Measurements from ENCODE around the gene IFI27L2. TPM values are rescaled to one million over a fixed set of nuclear protein-coding genes. Genes with fewer than 3 reads are reported as not detected.
A peak's percentile ranks its signal among the peaks of the same experiment; 100 is the strongest.

IFI27L2 gene
- total RNA-seq, 4 donors from 2014 or later = 7.8 to 97.8 (median 23.1) TPM

DNA sequence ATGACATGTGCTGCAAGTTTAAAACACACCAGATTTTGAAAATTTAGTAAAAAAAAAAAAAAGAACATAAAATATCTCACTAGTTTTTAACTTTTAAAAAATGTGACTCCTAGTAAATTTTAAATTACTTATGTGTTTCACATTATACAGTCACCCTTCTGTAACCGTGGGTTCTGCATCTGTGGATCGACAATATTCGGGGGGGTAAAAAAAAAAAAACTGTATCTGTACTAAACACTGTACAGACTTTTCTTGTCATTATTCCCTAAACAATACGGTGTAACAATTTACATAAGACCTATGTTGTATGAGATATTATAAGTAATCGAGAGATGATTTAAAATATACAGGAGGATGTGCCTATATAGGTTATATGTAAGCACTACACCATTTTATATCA, 51.6 kb downstream of the IFI27L2 start:
- H3K4me3 ChIP-seq (replicated peaks in 1 of 3) = peak overlapping the region in 1 of 3 donors; percentile 2
- no peak overlapping the region for H3K27ac ChIP-seq
- peaks cover 31 to 38% of the 10 kb centered on the region in 2 donors for H3K4me1 ChIP-seq
- H3K36me3 ChIP-seq = no peaks in the 10 kb centered on the region
- TF ChIP-seq, protein P1, sequence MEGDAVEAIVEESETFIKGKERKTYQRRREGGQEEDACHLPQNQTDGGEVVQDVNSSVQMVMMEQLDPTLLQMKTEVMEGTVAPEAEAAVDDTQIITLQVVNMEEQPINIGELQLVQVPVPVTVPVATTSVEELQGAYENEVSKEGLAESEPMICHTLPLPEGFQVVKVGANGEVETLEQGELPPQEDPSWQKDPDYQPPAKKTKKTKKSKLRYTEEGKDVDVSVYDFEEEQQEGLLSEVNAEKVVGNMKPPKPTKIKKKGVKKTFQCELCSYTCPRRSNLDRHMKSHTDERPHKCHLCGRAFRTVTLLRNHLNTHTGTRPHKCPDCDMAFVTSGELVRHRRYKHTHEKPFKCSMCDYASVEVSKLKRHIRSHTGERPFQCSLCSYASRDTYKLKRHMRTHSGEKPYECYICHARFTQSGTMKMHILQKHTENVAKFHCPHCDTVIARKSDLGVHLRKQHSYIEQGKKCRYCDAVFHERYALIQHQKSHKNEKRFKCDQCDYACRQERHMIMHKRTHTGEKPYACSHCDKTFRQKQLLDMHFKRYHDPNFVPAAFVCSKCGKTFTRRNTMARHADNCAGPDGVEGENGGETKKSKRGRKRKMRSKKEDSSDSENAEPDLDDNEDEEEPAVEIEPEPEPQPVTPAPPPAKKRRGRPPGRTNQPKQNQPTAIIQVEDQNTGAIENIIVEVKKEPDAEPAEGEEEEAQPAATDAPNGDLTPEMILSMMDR (IDR thresholded peaks at IDR 0.05) = no peak
- no peak for TF ChIP-seq POLR2A (IDR thresholded peaks at IDR 0.05)
- H3K27me3 ChIP-seq = no peaks in the 10 kb centered on the region
- intact Hi-C loops (cut with DNase I) = no loop called here
- H3K9me3 ChIP-seq = no peaks in the 10 kb centered on the region
- WGBS, 2 donors = 87 to 89% methylated on average over 5 of the region's 5 CpGs
- no peak for DNase-seq

Other genes starting within 250 kb of the IFI27L2 start
- 1 to 10 TPM in 1 of 4 donors, under 1 TPM in 3; 0.40 to 3.6 (median 0.63) TPM for gene FAM181A, start 202.3 kb downstream of the IFI27L2 start, total RNA-seq
- gene ASB2, start 153.0 kb downstream of the IFI27L2 start, total RNA-seq = 1 to 10 TPM in 1 of 4 donors, under 1 TPM in 2, not detected in 1; 0.67 to 3.8 (median 0.79) TPM
- gene CCDC197, start 132.3 kb downstream of the IFI27L2 start, total RNA-seq = not detected
- 1 to 10 TPM in 1 of 4 donors, under 1 TPM in 2, not detected in 1; 0.45 to 1.2 (median 0.54) TPM for gene OTUB2, start 103.3 kb downstream of the IFI27L2 start, total RNA-seq
- gene DDX24, start 48.4 kb downstream of the IFI27L2 start, total RNA-seq = 100 to 1,000 TPM; 139 to 209 (median 193) TPM
- 10 to 100 TPM in 2 of 4 donors, 1 to 10 TPM in 2; 3.4 to 21.3 (median 10.2) TPM for gene IFI27L1, start 48.3 kb downstream of the IFI27L2 start, total RNA-seq
- 100 to 1,000 TPM in 2 of 4 donors, 10 to 100 TPM in 2; 40.8 to 111 (median 81.3) TPM for gene IFI27, start 18.9 kb downstream of the IFI27L2 start, total RNA-seq
- gene PPP4R4, start 44.7 kb upstream of the IFI27L2 start, total RNA-seq = 10 to 100 TPM in 1 of 4 donors, 1 to 10 TPM in 1, under 1 TPM in 2; 0.45 to 16.2 (median 0.92) TPM
- not detected for gene SERPINA10, start 163.7 kb upstream of the IFI27L2 start, total RNA-seq
- gene SERPINA6, start 193.7 kb upstream of the IFI27L2 start, total RNA-seq = not detected
- not detected for gene SERPINA2, start 237.1 kb upstream of the IFI27L2 start, total RNA-seq

Measured in thyroid gland (tissue), 4 donors.